HG03135 (cell line): ENCODE results near the gene PAPSS1.
"Not testable (repeated sequence)": the region's sequence is repeated elsewhere in the genome, so short reads cannot be mapped to it uniquely, and the experiment has no call there.

Experiments
- ATAC-seq: cut with Tn5 transposase; IDR thresholded peaks from one replicate; pipeline ENCODE4 v1.9.1; 2021; ENCODE audit warnings: mild to moderate bottlenecking, moderate library complexity; ENCODE audit not compliant: unreplicated experiment

Gene PAPSS1

DNA sequence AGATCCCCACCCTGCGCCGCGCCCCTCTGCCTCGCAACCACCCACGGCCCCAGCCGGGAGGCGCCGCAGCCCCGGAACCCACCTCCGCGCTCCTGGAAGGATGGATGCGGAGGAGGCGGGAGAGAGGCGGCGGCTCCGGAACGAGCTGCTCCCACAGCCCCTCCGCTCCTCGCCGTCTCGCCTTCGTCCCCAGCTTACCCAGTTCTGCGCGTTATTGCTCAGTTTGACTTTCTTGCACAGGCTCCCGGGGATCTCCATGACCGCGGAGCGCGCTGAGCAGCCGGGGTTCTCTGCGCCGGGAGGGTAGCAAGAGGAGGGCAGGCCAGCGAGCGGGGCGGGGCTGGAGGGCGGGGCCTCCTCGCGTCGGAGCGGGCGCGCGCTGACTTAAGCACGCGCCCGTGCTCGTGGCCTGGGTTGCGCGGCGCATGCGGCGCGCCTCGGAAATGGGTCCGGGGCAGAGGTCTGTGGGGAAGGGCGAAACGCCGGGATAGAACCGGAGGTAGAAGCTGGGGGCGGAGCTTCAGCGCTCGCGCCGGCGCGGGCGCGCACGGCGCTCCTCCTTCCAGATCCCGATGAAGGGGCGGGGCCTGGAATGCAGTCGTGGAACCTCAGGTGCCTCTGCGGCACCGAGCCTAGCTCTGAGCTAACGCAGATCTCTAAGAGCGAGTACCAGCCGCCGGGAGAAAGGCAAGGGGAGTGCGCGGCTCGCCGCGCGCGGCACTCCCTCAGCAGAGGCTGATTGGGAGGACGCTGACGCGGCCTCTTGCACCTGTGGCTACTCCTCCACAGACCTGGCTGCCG, at the start of gene PAPSS1:
Gene PAPSS1, minus strand, starts transcription at position 313 of the 801 bp plus-strand sequence. Its CDS starts 55 bp downstream, at position 258.
- ATAC-seq, result peak; percentile 86

DNA sequence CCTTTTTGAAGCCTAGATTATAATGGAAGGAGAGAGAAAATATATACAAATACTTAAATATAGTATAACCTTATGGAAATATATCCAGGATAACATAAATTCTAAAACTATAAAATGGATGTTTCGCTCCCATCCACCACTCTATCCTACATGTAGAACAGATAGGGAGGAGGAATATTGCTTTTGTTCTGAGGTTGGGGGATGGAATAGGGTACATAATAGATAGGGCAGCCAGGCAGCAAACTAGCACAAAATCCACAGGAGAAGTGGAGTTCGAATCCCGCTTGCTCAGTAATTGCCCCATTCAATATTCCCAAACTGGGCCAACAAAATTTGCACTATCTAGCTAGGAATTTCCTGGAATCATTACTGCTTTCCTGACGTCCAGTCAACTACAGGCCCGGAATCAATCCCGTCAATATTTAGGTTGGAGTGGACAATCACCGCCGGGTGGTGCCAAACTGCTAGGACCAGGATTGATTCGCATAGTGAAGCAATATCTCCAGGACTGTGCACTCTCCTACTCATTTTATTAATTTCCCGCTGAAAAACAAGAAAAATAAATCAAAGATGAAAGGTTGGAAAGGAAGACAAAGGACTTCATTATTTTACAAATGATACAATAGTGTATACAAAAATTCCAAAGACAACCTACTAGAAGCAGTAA, 40.4 kb upstream of the PAPSS1 start:
- no peak for ATAC-seq

- no peak for ATAC-seq
Measured at GRCh38 chr4:107757864-107758476, 37.9 kb upstream of the PAPSS1 start.

DNA sequence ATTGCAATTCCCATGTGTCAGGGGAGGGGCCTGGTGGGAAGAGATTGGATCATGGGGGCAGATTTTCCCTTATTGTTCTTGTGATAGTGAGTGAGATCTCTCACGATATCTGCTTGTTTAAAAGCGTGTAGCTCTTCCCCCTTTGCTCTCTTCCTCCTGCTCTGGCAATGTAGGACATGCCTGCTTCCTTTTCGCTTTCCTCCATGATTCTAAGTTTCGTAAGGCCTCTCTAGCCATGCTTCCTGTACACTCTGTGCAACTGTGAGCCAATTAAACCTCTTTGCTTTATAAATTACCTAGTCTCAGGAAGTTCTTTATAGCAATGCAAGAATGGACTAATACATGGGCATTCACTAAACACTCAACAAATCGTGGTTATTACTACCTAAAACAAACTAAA, 37.2 kb upstream of the PAPSS1 start:
- no peak for ATAC-seq

DNA sequence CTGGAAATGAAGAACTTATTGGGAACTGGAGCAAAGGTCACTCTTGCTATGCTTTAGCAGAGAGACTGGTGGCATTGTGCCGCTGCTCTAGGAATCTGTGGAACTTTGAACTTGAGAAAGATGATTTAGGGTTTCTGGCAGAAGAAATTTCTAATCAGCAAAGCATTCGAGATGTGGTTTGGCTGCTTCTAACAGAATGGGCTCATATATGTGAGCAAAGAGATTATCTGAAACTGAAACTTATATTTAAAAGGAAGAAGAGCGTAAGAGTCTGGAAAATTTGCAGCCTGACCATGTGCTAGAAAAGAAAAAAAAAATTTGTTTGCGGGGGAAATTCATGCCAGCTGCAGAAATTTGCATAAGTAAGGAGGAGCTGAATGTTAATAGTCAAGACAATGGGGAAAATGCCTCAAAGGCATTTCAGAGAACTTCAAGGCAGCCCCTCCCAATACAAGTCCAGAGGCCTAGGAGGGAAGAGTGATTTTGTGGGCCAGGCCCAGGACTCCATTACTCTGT, 35.9 kb upstream of the PAPSS1 start:
- no peak for ATAC-seq

GRCh38 chr4:107751670-107752069, 31.6 kb upstream of the PAPSS1 start:
- ATAC-seq, result no peak

GRCh38 chr4:107747748-107748486, 27.9 kb upstream of the PAPSS1 start:
- ATAC-seq, result no peak

DNA sequence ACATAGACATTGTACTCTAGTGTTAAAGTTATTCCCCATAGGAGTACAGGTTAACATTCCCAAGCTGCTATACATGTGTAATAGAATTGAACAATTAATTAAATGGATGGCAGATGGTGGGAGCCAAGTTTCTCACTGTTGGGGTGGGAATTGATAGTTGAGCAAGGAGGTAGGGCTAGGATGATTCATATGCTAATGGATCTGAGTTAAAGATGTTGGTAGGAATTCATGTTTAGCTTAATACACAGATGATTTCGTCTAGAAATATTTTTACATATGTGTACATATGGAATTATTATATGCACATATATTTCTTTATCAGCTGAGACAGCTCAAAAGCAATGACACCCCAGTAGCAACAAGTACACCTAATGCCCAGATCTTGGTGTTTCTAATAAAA, 26.1 kb upstream of the PAPSS1 start:
- no peak for ATAC-seq

GRCh38 chr4:107744532-107744931, 24.5 kb upstream of the PAPSS1 start:
- ATAC-seq, result no peak

DNA sequence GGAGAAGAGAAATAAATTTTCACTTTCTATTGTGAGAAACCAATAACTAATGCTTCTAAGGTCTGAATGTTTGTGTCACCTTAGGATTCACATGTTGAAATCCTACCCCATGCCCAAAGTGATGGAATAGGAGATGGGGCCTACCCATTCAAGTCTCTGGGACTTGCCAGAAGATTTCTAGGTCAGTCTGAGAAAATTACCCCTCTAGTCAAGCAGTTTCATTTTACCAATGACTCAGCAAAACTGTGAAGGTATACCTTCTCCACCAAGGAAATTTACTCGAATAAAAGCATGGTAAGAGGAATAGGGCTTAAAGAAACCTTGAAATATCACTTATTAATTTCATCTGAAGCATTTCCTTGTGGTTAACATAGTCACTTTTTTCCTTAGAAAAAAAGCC, 23.5 kb upstream of the PAPSS1 start:
- ATAC-seq, result no peak

GRCh38 chr4:107742791-107743190, 22.8 kb upstream of the PAPSS1 start:
- ATAC-seq, result no peak

DNA sequence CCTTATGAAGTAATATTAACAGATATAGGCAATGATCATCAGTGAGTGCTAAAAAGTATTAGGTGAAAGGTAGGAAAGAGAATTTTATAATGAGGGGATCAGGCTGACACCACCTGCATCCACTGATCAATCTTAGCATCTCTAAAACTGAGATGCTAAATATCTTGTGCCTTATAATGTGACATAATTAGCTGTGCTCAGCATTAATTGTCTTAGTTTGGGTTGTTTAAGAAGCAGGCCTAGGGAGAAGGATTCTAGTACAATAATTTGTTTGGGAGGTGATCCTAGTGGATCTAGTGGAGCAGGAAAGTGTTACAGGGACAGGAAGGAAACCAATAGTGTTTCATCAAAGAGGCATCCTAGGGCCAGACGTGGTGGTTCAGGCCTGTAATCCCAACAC, 22.2 kb upstream of the PAPSS1 start:
- no peak for ATAC-seq

GRCh38 chr4:107740950-107741701, 21.1 kb upstream of the PAPSS1 start:
- ATAC-seq, result no peak

DNA sequence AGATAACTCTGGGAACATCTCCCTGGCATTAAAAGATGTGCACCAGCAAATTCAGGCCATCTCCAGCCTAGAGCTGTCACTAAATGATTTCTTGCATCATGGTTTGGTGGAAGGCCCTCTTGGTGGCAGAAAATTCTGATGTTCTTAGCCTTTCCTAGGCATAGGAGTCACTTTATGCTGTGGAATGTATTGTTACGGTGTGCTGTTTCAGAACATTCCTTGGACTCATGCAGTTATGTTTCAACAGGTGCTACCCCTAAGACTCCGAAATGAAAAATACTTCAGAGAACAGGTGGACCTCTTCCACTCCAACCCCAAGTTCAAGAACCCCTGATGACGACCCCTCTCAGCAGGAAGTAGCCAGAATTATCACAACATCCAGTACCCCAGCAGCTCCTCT, 20.3 kb upstream of the PAPSS1 start:
- no peak for ATAC-seq

DNA sequence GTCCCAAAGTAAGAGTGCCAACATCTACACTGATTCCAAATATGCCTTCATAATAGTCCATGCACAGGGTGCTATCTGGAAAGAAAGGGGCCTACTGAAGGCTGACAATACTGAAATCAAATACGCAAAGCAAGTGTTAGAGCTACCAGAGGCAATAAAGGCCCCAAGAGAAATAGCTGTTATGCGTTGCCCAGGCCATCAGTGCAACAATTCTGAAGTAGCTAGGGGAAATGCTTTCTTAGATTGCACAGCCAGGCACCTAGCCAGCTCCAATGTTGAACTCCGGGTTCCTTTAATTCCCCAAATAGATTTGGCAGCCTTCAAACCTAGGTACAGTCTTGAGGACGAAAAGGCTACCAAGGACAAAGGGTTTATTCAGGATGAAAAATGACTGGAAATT, 17.4 kb upstream of the PAPSS1 start:
- no peak for ATAC-seq

DNA sequence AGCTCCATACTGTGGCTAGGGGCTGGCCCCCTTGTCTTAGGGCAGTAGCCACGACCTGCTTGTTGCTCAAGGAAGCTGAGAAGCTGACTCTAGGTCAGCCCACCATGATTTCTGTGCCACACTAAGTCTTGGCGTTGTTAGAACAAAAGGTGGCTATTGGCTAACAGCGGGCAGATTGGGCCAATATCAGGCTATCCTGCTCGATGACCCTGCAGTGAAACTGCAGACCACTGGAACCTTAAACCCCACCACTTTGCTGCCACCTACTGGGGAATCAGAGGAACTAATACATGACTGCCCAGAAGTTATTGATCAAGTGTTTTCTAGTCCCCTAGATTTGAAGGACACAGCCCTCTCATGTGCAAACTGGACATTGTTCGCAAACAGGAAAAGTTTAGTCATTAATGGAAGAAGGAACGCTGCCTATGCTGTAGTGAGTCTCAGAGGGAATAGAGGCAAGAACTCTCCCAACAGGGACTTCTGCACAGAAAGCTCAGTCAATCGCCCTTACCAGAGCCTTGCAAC, 17.0 kb upstream of the PAPSS1 start:
- no peak for ATAC-seq

GRCh38 chr4:107736037-107736436, 16.0 kb upstream of the PAPSS1 start:
- ATAC-seq, result no peak

GRCh38 chr4:107734120-107734519, 14.1 kb upstream of the PAPSS1 start:
- no peak for ATAC-seq

GRCh38 chr4:107733431-107733925, 13.4 kb upstream of the PAPSS1 start:
- no peak for ATAC-seq

DNA sequence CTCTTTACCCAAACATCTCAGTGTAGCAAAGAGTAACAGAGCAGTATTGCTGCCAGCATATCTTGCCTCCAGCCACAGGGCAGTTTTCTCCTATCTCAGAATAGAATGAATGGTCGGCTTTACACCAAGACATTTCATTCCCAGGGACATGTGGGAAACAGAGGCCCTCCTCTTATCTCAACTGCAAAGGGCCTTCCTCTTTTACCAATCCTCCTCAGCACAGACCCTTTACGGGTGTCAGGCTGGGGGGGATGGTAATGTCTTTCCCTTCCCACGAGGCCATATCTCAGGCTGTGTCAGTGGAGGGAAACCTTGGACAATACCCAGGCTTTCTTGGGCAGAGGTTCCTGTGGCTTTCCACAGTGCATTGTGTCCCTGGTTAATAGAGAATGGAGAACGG, 9.0 kb upstream of the PAPSS1 start:
- not testable (repeated sequence) for ATAC-seq
